ENCODE data around the gene BICRA.
A peak's percentile ranks its signal among the peaks of the same experiment; 100 is the strongest.
"Not testable (repeated sequence)": the region's sequence is repeated elsewhere in the genome, so short reads cannot be mapped to it uniquely, and the experiment has no call there.

Gene BICRA

GRCh38 chr19:47694466-47695273 is 85.7 kb downstream of the BICRA start:
- DNase-seq: no peak

- DNase-seq: no peak
Observed at GRCh38 chr19:47695533-47696262, 86.8 kb downstream of the BICRA start.

GRCh38 chr19:47696635-47697034 is 87.7 kb downstream of the BICRA start:
- no peak for DNase-seq

- DNase-seq: peak; percentile 43 to 50
Observed at GRCh38 chr19:47697863-47698609, 89.1 kb downstream of the BICRA start.

GRCh38 chr19:47698631-47699359 is 89.9 kb downstream of the BICRA start:
- no peak for DNase-seq

- peak; percentile 48 to 51 for DNase-seq
Observed at GRCh38 chr19:47699360-47699917, 90.5 kb downstream of the BICRA start.

- DNase-seq: no peak
Observed at GRCh38 chr19:47700934-47701716, 92.2 kb downstream of the BICRA start.

GRCh38 chr19:47701717-47702552 is 93.0 kb downstream of the BICRA start:
- no peak for DNase-seq

GRCh38 chr19:47702671-47703070 is 93.7 kb downstream of the BICRA start:
- DNase-seq: no peak

- DNase-seq: no peak
Observed at GRCh38 chr19:47703301-47703700, 94.4 kb downstream of the BICRA start.

GRCh38 chr19:47704024-47704423 is 95.1 kb downstream of the BICRA start:
- DNase-seq: no peak

GRCh38 chr19:47704656-47705055 is 95.7 kb downstream of the BICRA start:
- no peak for DNase-seq

- DNase-seq: peak; percentile 71 to 72
Observed at GRCh38 chr19:47707135-47707925, 98.4 kb downstream of the BICRA start.

- DNase-seq: no peak
Observed at GRCh38 chr19:47711652-47712242, 102.8 kb downstream of the BICRA start.

- DNase-seq: peak in 1 of 2 experiments; percentile 24
Observed at GRCh38 chr19:47713046-47714021, 104.4 kb downstream of the BICRA start, which contains the start of gene EHD2. Gene EHD2 (plus strand): TSS chr19:47713422. CDS start chr19:47716613, 3,191 bp downstream.

GRCh38 chr19:47714339-47714738 is 105.4 kb downstream of the BICRA start:
- DNase-seq: no peak

- not testable (repeated sequence) for DNase-seq
Observed at GRCh38 chr19:47714855-47715254, 105.9 kb downstream of the BICRA start.
